Right ventricle myocardium inferior (tissue), 1 donor: ENCODE data around the gene RPL12. TPM values are rescaled to one million over a fixed set of nuclear protein-coding genes. Genes with fewer than 3 reads are reported as not detected.

ENCODE experiments used
- ATAC-seq: fragments of 200-7000 bp; cut with Tn5 transposase; one replicate; pipeline ENCODE4 v1.9.1; 2020; ENCODE audit warnings: mild to moderate bottlenecking, moderate library complexity
- DNase-seq: peaks from one replicate; pipeline ENCODE4 v3.0.0; 2021; ENCODE audit errors: missing footprints
- intact Hi-C: fragments of 100-400 bp; cut with DNase I; formaldehyde crosslinking; loops from one replicate; pipeline ENCODE4 v1.11.0; 2022
- total RNA-seq: library from RNA; stranded (reverse); fragmentation: NEBNext Ultra II Directional; extraction: Animal tissue kit (Norgen Biotek cat#: 25700); gene quantifications from one replicate; pipeline ENCODE4 v1.2.1, GENCODE V29; 2021
- donor health status: DM: no; HTN: yes; CAD: no; lungs with severe emphysema.

RPL12 gene
- total RNA-seq, 1 donor from 2014 or later: 775 TPM

- no peak for DNase-seq
- ATAC-seq: no peak
- intact Hi-C loops: loop anchor here (10.0 kb wide), 1 partner anchor 106 kb away; no protein-coding TSS in a partner anchor
These were observed 30.1 kb downstream of the RPL12 start for GRCh38 chr9:127421057-127421456.

DNA sequence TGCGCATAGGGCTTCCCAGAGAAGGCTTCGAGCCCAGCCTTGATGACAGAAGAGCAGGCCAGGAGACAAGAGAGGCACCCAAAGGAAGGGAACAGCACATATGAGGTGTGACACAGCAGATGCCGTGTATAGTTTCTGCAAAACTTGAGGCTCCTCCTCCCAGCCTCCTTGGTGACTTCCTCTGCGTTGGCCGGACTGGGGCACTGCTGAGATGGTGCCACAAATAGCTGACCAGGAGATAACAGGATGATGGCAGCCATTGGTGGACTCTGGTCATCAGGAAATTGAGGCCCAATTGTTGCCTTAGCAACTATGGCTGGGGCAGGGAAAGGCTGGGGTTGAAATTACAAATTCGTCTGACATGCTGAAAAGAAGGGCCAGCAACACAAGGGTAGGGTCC lies 31.9 kb downstream of the RPL12 start:
- no peak for DNase-seq
- no peak for ATAC-seq
- intact Hi-C loops: no loop called here

GRCh38 chr9:127418037-127418471 lies 33.2 kb downstream of the RPL12 start:
- ATAC-seq (peak; percentile 21), DNase-seq (no peak)
- intact Hi-C loops: no loop called here

DNA sequence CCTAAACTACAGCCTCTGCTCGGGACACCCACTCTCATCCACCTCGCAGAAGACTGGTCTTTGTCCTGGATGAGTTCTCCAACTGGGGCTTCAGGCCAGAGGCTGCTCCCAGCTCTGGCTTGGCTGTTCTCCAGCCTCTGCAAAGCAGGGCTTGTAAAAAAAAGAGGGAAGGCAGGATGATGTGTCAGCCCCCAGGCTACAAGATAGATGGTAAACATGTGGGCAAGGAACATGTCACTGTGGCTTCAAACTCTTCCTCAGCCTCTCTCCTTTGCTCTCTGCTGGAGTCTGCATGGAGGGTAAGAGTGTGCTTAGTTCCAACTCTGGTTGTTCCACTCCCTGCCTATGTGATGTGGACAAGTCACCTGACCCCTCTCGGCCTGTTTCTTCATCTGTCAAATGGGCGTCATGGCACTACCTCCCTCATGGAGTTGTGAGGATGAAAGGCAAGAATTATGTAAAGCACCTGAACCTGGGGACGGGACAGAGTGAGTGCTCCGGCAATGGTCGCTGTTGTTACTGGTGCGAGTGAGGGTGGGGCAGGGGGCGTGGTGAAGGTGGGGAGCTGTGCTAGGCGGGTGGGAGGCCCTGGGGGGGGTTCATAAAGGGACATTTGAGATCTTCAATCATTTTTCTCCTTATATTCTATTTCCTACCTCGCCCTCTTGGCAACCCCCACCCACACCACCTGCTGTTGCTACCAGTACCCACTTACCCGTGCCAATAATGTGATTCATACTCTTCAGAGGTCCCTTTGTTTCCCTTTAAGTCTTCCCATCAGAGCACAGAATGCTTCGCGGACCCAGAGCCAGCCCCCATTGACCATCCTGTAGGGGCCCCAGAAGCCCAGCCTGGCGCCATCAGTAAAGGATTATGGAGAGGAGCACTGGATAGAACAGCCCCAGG lies 33.8 kb downstream of the RPL12 start:
- ATAC-seq: no peak
- DNase-seq: no peak
- intact Hi-C loops: no loop called here

- ATAC-seq: no peak
- intact Hi-C loops: no loop called here
- DNase-seq: no peak
These were observed 35.5 kb downstream of the RPL12 start for GRCh38 chr9:127415657-127416056.

DNA sequence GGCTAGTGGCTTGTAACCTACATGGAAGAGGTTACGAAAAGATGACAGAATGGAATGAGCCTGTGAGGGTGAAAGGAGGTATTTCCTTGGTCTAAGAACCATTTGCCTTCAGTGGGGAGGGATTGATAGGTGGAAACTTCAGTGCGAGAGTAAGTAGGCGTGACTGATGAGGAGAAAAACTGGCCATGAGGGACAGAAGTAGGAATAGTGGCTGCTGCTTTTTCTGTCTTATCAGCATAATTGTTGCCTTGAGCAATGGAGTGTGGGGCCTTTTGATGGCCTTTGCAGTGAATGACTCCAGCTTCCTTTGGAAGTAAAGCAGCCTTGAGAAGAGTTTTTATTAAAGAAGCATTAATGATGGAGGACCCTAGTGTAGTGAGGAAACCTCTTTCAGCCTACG lies 36.1 kb downstream of the RPL12 start:
- ATAC-seq (no peak), DNase-seq (no peak)

GRCh38 chr9:127411122-127411521 lies 40.1 kb downstream of the RPL12 start:
- intact Hi-C loops: no loop called here
- DNase-seq: no peak
- ATAC-seq: no peak

More for the DNA sequence above, 36.1 kb downstream of the RPL12 start:
- intact Hi-C loops: no loop called here

- peak; percentile 28 for ATAC-seq
- intact Hi-C loops: no loop called here
These were observed 43.7 kb downstream of the RPL12 start for GRCh38 chr9:127407492-127407843.

DNA sequence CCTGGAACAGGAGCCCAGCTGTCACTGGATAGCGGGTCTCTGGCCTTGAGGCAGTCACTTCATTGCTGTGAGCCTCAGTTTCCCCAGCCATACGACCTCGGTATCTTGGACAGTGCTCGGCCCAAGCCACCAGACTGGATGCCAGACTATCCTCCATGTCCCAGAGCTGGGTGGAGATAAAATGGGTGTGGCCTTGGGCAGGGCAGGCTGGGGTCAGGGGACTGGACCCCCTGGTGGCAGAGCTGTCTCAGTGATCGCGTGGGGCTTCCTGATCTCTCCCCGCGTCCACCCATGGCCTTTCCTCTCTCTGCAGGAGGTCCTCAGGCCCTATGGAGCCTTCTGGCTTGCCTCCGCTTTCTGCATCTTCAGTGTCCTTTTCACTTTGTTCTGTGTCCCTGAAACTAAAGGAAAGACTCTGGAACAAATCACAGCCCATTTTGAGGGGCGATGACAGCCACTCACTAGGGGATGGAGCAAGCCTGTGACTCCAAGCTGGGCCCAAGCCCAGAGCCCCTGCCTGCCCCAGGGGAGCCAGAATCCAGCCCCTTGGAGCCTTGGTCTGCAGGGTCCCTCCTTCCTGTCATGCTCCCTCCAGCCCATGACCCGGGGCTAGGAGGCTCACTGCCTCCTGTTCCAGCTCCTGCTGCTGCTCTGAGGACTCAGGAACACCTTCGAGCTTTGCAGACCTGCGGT lies 44.3 kb downstream of the RPL12 start:
- ATAC-seq (peak; percentile 49), DNase-seq (no peak)
- intact Hi-C loops: no loop called here

More at GRCh38 chr9:127407492-127407843, 43.7 kb downstream of the RPL12 start:
- no peak for DNase-seq

DNA sequence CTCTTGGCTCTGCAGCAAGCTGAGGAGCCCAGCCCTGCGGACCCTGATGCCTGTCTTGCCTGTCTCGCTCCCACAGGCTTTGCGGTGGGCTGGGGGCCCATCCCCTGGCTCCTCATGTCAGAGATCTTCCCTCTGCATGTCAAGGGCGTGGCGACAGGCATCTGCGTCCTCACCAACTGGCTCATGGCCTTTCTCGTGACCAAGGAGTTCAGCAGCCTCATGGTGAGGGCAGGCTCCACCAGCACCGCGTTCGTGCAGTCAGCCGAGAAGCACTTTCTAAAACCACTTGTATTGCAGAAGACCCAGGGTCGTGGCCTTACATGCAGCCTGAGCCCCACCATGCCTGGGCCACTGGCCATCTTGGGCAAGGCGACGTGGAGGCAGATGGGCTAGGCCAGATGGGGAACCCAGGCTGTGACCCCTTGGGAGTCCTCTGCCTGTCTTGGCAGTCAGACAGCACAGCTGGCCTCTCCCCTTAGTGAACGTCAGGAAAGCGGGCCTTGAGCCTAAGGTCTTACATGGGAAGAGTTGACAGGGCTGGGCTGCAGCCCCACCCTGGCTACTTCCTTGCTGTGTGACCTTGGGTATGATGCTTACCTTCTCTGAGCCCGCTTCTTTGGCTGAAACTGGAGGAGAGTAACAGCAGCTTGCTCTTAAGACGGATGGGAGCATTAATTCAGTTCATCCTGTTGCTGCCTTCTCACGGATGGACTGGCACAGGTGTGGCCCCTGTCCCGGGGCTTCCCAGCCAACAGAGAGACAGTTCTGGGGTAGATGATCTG lies 45.7 kb downstream of the RPL12 start:
- ATAC-seq (no peak), DNase-seq (no peak)
- intact Hi-C loops: no loop called here

GRCh38 chr9:127404631-127405030 lies 46.6 kb downstream of the RPL12 start:
- no peak for ATAC-seq
- intact Hi-C loops: no loop called here
- DNase-seq: no peak

DNA sequence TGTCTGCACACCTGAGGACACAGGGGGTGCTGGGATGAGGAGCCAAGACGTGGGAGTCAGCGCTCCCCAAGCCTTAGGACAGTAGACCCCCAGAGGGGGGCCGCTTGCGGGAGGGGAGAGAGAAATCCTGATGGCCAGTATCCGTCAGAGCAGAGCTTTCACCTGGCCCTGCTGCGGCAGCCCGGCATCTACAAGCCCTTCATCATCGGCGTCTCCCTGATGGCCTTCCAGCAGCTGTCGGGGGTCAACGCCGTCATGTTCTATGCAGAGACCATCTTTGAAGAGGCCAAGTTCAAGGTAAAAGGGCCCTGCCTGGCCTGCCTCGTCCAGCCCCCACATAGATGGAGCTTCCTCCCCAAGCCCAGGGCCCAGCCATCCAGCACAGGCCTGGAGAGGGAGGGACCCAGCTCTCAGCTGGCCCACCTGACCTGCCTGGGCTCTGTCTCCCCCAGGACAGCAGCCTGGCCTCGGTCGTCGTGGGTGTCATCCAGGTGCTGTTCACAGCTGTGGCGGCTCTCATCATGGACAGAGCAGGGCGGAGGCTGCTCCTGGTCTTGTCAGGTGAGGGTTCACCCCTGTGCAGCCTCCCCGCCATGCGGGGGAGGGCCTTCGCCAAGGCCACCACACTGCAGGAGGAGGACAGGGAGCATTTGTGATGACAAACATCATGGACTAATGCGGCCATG lies 47.6 kb downstream of the RPL12 start:
- intact Hi-C loops: no loop called here
- no peak for DNase-seq

GRCh38 chr9:127402401-127403090 lies 48.7 kb downstream of the RPL12 start:
- no peak for ATAC-seq
- intact Hi-C loops: no loop called here

More for the DNA sequence above, 47.6 kb downstream of the RPL12 start:
- no peak for ATAC-seq

GRCh38 chr9:127399736-127400269 lies 51.4 kb downstream of the RPL12 start:
- ATAC-seq (no peak), DNase-seq (no peak)
- intact Hi-C loops: loop anchor here (5.0 kb wide), 2 partner anchors 83 to 178 kb away; no protein-coding TSS in a partner anchor

More at GRCh38 chr9:127402401-127403090, 48.7 kb downstream of the RPL12 start:
- no peak for DNase-seq

- intact Hi-C loops: loop anchor here (5.0 kb wide), 2 partner anchors 82 to 177 kb away; no protein-coding TSS in a partner anchor
- DNase-seq (no peak), ATAC-seq (no peak)
These were observed 52.3 kb downstream of the RPL12 start for GRCh38 chr9:127398715-127399400.

- DNase-seq (no peak), ATAC-seq (no peak)
- intact Hi-C loops: loop anchor here (5.0 kb wide), 2 partner anchors 81 to 176 kb away; no protein-coding TSS in a partner anchor
These were observed 52.9 kb downstream of the RPL12 start for GRCh38 chr9:127398275-127398647.
